K562 (cell line): ENCODE results near the gene KLHL15. TPM values are rescaled to one million over a fixed set of nuclear protein-coding genes. Genes with fewer than 3 reads are reported as not detected.

Experiments
- ATAC-seq: fragments of 200-7000 bp; cut with Tn5 transposase; 3 replicates; pipeline ENCODE4 v1.9.1; 2020; ENCODE audit warnings: moderate library complexity
- BruUV-seq: library from RNA; stranded (reverse); fragments of 400-500 nt; replicated peaks from 2 replicates; lab custom pipeline; 2021; lab: Mats Ljungman, UMichigan
- CTCF ChIA-PET: fragments of 300-600 bp; formaldehyde crosslinking; extraction: SDS; loops from one replicate; lab custom pipeline; 2021; ENCODE audit warnings: low intra/inter-chr PET ratio; lab: Yijun Ruan, JAX
- POLR2A ChIA-PET: fragments of 300-600, 350-650 bp; sonication (Branson Sonifier 250); formaldehyde crosslinking; extraction: SDS; loops from one replicate; lab custom pipeline; 2021; ENCODE audit warnings: antibody characterized with exemption, inconsistent platforms; lab: Yijun Ruan, JAX
- DNase-seq, 4 experiments: peaks; one replicate each; pipeline versions ENCODE4 v3.0.0 to v3.0.0-alpha.2; 2011 to 2018; ENCODE audit warnings: low spot score in 3 of 4, mixed read lengths in 3 of 4; ENCODE audit errors: extremely low read depth in 1 of 4
- FAIRE-seq: peaks from 2 replicates; lab custom pipeline; 2011; peaks lifted over from hg19 to GRCh38; lab: Jason Lieb, UNC
- H2AFZ ChIP-seq: 2 replicates; pipeline ENCODE4 v1.6.0; 2011; ENCODE audit warnings: low read depth, low read length, control low read depth, inconsistent platforms
- H3K27ac ChIP-seq: fragments of 200-600 bp; 3 replicates; pipeline ENCODE4 v1.8.0; 2011; ENCODE audit warnings: low read depth, mild to moderate bottlenecking, control low read depth, inconsistent platforms, low read length, moderate library complexity, mixed read lengths; ENCODE audit errors: extremely low read depth
- H3K27me3 ChIP-seq, 2 experiments: fragments of 300-600 bp in 1 of 2; 2 replicates in 1 of 2; 3 replicates in 1 of 2; pipeline versions ENCODE4 v1.6.0 to v1.8.0; 2011; ENCODE audit warnings: inconsistent platforms in 2 of 2, low read length in 2 of 2, mild to moderate bottlenecking in 1 of 2, mixed read lengths in 1 of 2, moderate library complexity in 1 of 2; ENCODE audit not compliant: control insufficient read depth in 2 of 2, insufficient read depth in 2 of 2
- H3K36me3 ChIP-seq: fragments of 300-600 bp; 3 replicates; pipeline ENCODE4 v1.8.0; 2011; ENCODE audit warnings: mild to moderate bottlenecking, low read length, inconsistent platforms; ENCODE audit not compliant: control insufficient read depth, insufficient read depth
- H3K4me1 ChIP-seq, 2 experiments: fragments of 200-600 bp in 1 of 2; replicated peaks in 1 of 2; 2 replicates in 1 of 2; 3 replicates in 1 of 2; pipeline versions ENCODE4 v1.5.1 to v1.8.0; 2011; ENCODE audit warnings: inconsistent platforms in 2 of 2, low read length in 2 of 2, mild to moderate bottlenecking in 1 of 2, mixed read lengths in 1 of 2, moderate library complexity in 1 of 2; ENCODE audit not compliant: control insufficient read depth in 2 of 2, insufficient read depth in 2 of 2
- H3K4me2 ChIP-seq: 2 replicates; pipeline ENCODE4 v1.6.1; 2011; ENCODE audit warnings: low read length, control low read depth, inconsistent platforms, mixed read lengths; ENCODE audit not compliant: insufficient read depth
- H3K4me3 ChIP-seq: fragments of 200-600 bp; sonication (generic), shearing (Covaris generic); 2 replicates; pipeline ENCODE4 v1.5.1; 2016; ENCODE audit warnings: control low read depth, inconsistent platforms
- H3K79me2 ChIP-seq: fragments of 200-600 bp; 3 replicates; pipeline ENCODE4 v1.8.0; 2011; ENCODE audit warnings: low read length, inconsistent platforms; ENCODE audit not compliant: control insufficient read depth, insufficient read depth
- H3K9ac ChIP-seq, 2 experiments: 2 replicates each; pipeline versions ENCODE4 v1.6.0 to v1.6.1; 2011; ENCODE audit warnings: low read depth in 2 of 2, low read length in 2 of 2, control low read depth in 1 of 2, inconsistent platforms in 1 of 2, mild to moderate bottlenecking in 1 of 2, mixed read lengths in 1 of 2; ENCODE audit not compliant: insufficient read depth in 1 of 2
- H3K9me1 ChIP-seq: one replicate; pipeline ENCODE4 v1.6.0; 2011; ENCODE audit warnings: inconsistent platforms, mild to moderate bottlenecking, low read length, moderate library complexity; ENCODE audit not compliant: control insufficient read depth, insufficient read depth
- H3K9me3 ChIP-seq: replicated peaks from 2 replicates; pipeline ENCODE4 v1.5.1; 2011; ENCODE audit warnings: low read depth, low read length, inconsistent platforms; ENCODE audit not compliant: control insufficient read depth, insufficient read depth
- H4K20me1 ChIP-seq: replicated peaks from 2 replicates; pipeline ENCODE4 v1.6.1; 2011; ENCODE audit warnings: low read length, inconsistent platforms, mixed read lengths; ENCODE audit not compliant: control insufficient read depth, insufficient read depth
- ATF4 ChIP-seq: fragments of 450-650 bp; formaldehyde crosslinking; IDR thresholded peaks from 2 replicates; pipeline ENCODE4 v1.4.0; 2022; ENCODE audit warnings: mild to moderate bottlenecking, moderate library complexity
- CBX8 ChIP-seq: fragments of 200-600 bp; sonication (generic); IDR thresholded peaks from 2 replicates; pipeline ENCODE4 v1.6.1; 2012; ENCODE audit warnings: borderline replicate concordance, mixed run types, low read depth, mild to moderate bottlenecking, moderate library complexity, mixed read lengths, low read length, control low read depth, inconsistent platforms; ENCODE audit not compliant: poor library complexity, severe bottlenecking; ENCODE audit errors: extremely low read depth
- NFATC3 ChIP-seq: fragments of 450-650 bp; IDR thresholded peaks from 2 replicates; pipeline ENCODE4 v1.6.1; 2017; ENCODE audit warnings: mild to moderate bottlenecking
- RNF2 ChIP-seq: sonication (generic); IDR thresholded peaks from 2 replicates; pipeline ENCODE4 v1.6.1; 2016
- TAF1 ChIP-seq: IDR thresholded peaks from 2 replicates; pipeline ENCODE4 v1.6.1; 2011; ENCODE audit warnings: mild to moderate bottlenecking, low read length, moderate library complexity; ENCODE audit not compliant: insufficient read depth, control insufficient read depth, severe bottlenecking; ENCODE audit errors: extremely low read depth
- TAF15 ChIP-seq: fragments of 200-400 bp; formaldehyde crosslinking; IDR thresholded peaks from 2 replicates; pipeline ENCODE4 v1.6.1; 2017; ENCODE audit warnings: mild to moderate bottlenecking, low read depth, low read length, moderate library complexity
- THRA ChIP-seq: fragments of 450-650 bp; IDR thresholded peaks from 2 replicates; pipeline ENCODE4 v1.6.1; 2017; ENCODE audit warnings: mild to moderate bottlenecking, moderate library complexity
- ZKSCAN3 ChIP-seq: fragments of 250-450 bp; sonication (Bioruptor Pico); IDR thresholded peaks from 2 replicates; pipeline ENCODE4 v1.4.0; 2020
- ZNF280B ChIP-seq: fragments of 250-450 bp; sonication (Bioruptor Pico); IDR thresholded peaks from 2 replicates; pipeline ENCODE4 v1.5.1; 2021; ENCODE audit warnings: mild to moderate bottlenecking
- ZNF311 ChIP-seq: fragments of 250-450 bp; sonication (Bioruptor Pico); IDR thresholded peaks from 2 replicates; pipeline ENCODE4 v1.4.0; 2020; ENCODE audit warnings: mild to moderate bottlenecking, moderate library complexity
- ZNF584 ChIP-seq: fragments of 200-800 bp; sonication (Bioruptor generic); IDR thresholded peaks from 2 replicates; pipeline ENCODE4 v1.6.1; 2016; ENCODE audit warnings: low read depth, mild to moderate bottlenecking, missing genetic modification characterization, missing compliant biosample characterization
- ZNF586 ChIP-seq: fragments of 450-650 bp; formaldehyde crosslinking; conservative IDR thresholded peaks from 2 replicates; pipeline ENCODE4 v1.4.0; 2020; ENCODE audit warnings: mild to moderate bottlenecking, moderate library complexity
- ZNF639 ChIP-seq, 2 experiments: fragments of 200-800 bp in 1 of 2; sonication (Bioruptor generic) in 1 of 2; sonication (generic) in 1 of 2; formaldehyde crosslinking in 1 of 2; IDR thresholded peaks in 1 of 2; conservative IDR thresholded peaks in 1 of 2; 2 replicates each; pipeline versions ENCODE4 v1.5.0 to v1.6.1; 2016 to 2020; ENCODE audit warnings: missing compliant biosample characterization in 1 of 2, missing genetic modification characterization in 1 of 2, missing genetic modification reagents in 1 of 2
- ZSCAN32 ChIP-seq: fragments of 450-650 bp; formaldehyde crosslinking; IDR thresholded peaks from 2 replicates; pipeline ENCODE4 v1.4.0; 2020; ENCODE audit warnings: mild to moderate bottlenecking, moderate library complexity
- WGBS: fragments of 100-300 bp; shearing (Covaris generic); methylation state at CpG from one replicate; pipeline ENCODE4 v1.1.6; 2016; ENCODE audit warnings: low coverage, mixed read lengths; ENCODE audit not compliant: insufficient coverage; ENCODE audit errors: missing lambda C conversion rate; 5-methylcytosine and 5-hydroxymethylcytosine counted together
- in situ Hi-C: fragments of 300-500 bp; cut with MboI; formaldehyde crosslinking; loops from 4 replicates; pipeline ENCODE4 v1.15.0; 2018; ENCODE audit warnings: inconsistent platforms, mixed read lengths
- intact Hi-C: fragments of 100-400 bp; cut with micrococcal nuclease; formaldehyde crosslinking; loops from 2 replicates; pipeline ENCODE4 v1.14.2; 2022
- polyA plus RNA-seq, 8 experiments: library from polyadenylated mRNA; depleted of rRNA in 4 of 8; stranded (reverse) in 5 of 8; unstranded in 3 of 8; fragments of >200 nt; fragmentation: Nextera tagmentation in 2 of 8; fragmentation: Illumina TruSeq in 1 of 8; extraction: Ambion mirVana in 2 of 8; extraction: Trizol in 1 of 8; gene quantifications; 2 replicates each; pipeline versions ENCODE4 v1.2.1 to v1.2.3, GENCODE V29; 2011 to 2014; ENCODE audit warnings: inconsistent platforms in 1 of 8, missing spikeins in 1 of 8
- total RNA-seq, 7 experiments: library from RNA; depleted of rRNA in 6 of 7; stranded (reverse); fragments of >200 nt in 6 of 7; fragmentation: Illumina TruSeq in 2 of 7; extraction: Trizol in 2 of 7; gene quantifications; 2 replicates each; pipeline versions ENCODE4 v1.2.1 to v1.2.3, GENCODE V29; 2011 to 2021; ENCODE audit warnings: low replicate concordance in 1 of 7

The KLHL15 gene
- total and polyA plus RNA-seq, 9 of the 15 experiments (the other 6 are each of a cell fraction or from before 2014, with no cell fraction given), result 3.0 to 12.4 (median 7.6) TPM

- no peak for TF ChIP-seq RNF2
- TF ChIP-seq ZNF586 (CRISPR knock-in tag), result no peak
- TF ChIP-seq NFATC3, result no peak
- TF ChIP-seq CBX8, result no peak
- TF ChIP-seq TAF15, result no peak
- no peak for TF ChIP-seq ZNF311 (CRISPR knock-in tag)
- TF ChIP-seq THRA, result no peak
- TF ChIP-seq ZNF280B (CRISPR knock-in tag), result no peak
These were observed 81.8 kb downstream of the KLHL15 start (continued) for GRCh38 chrX:23945206-23945605.

- Histone ChIP-seq H3K36me3 (no peaks in the 10 kb centered on the region), H3K9ac (no peak overlapping the region), H4K20me1 (no peaks in the 10 kb centered on the region), H3K4me2 (no peak overlapping the region), H3K9me3 (no peaks in the 10 kb centered on the region), H3K27ac (no peak overlapping the region), H3K9me1 (no peaks in the 10 kb centered on the region), H3K4me1 (peaks cover 0 to 1% of the 10 kb centered on the region in 2 experiments; a peak in 2 of 5 replicates), H3K79me2 (no peaks in the 10 kb centered on the region), H3K4me3 (no peak overlapping the region), H2AFZ (no peak overlapping the region), H3K27me3 (no peaks in the 10 kb centered on the region)
- 6% methylated on average over 1 of the region's 1 CpG for WGBS
- POLR2A ChIA-PET, result interaction anchor here (0.6 kb wide), 1 partner anchor 932 kb away, joined by 3 read pairs; no protein-coding TSS in a partner anchor
- no peak for FAIRE-seq
- CTCF ChIA-PET, result no interaction called here
- in situ Hi-C loops (no loop called here), intact Hi-C loops (no loop called here)
- no peak for DNase-seq
- BruUV-seq, result no TSS peak
- no peak for ATAC-seq
- TF ChIP-seq ZNF639 (CRISPR knock-in tag; conservative IDR thresholded peaks at IDR 0.05 in 1 of 2, IDR thresholded peaks at IDR 0.05 in 1 of 2), result no peak
- TF ChIP-seq ZSCAN32 (CRISPR knock-in tag), result no peak
- TF ChIP-seq TAF1, result no peak
- no peak for TF ChIP-seq ZNF584 (CRISPR knock-in tag)
- TF ChIP-seq ZKSCAN3 (CRISPR knock-in tag), result no peak
- TF ChIP-seq ATF4 (CRISPR knock-in tag), result no peak
- TF ChIP-seq THRA, result no peak
These were observed 82.8 kb downstream of the KLHL15 start for GRCh38 chrX:23944234-23944633.
